Embryonic facial prominence (tissue), 1 donor: ENCODE results near the gene SMPX.

Experiments
- DNase-seq: peaks from one replicate; pipeline ENCODE4 v3.0.0-alpha.2; 2016; ENCODE audit errors: extremely low spot score

The SMPX gene

DNA sequence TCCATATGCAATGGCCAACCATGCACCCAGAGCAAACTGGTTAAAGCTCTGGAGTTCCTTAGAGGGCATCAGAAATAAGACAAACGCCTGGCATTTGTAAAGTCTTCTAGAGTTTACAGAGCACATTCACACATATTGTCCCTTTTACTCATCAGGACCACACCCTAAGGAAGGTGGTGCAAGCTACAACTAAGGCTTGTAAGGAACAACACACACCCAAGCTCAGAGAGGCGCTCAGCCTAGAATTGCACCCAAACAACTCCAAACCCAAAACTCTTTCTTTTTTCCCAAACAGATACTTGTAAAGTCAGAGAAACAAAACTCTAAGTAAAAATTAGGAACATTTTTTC is 46.1 kb downstream of the SMPX start:
- DNase-seq: no peak

DNA sequence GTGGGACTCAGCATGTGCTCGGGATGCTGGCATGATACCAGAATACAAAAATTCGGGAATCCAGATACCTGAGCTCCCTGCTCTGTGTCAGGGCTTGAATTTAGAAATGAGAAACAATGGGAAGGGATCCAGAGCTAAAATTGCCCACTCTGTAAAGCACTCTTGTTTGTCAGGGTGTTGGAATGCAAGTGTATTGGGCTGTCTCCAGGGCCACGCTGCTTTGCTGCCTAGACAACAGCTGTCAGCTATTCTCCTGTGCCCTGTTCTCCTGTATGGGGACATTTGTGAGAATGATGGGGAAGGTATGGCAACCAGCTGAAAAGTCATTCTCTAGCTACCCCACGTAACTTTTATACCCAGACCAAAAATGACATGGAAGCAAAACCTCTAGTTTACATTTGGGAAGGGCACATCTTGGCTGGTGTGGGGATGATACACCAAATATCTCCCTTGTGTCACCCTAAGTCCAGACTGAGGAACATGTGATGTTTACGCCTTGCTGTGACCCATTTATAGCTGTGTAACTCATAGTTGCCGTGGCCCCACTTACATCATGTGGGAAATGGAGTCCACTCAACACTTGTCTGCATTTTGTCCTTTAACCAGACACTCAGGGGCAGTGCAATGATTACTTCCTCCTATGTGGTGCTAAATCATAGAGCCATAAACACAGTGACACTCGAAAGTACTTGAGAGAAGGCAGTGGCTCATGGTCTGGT is 46.6 kb downstream of the SMPX start:
- DNase-seq: no peak

DNA sequence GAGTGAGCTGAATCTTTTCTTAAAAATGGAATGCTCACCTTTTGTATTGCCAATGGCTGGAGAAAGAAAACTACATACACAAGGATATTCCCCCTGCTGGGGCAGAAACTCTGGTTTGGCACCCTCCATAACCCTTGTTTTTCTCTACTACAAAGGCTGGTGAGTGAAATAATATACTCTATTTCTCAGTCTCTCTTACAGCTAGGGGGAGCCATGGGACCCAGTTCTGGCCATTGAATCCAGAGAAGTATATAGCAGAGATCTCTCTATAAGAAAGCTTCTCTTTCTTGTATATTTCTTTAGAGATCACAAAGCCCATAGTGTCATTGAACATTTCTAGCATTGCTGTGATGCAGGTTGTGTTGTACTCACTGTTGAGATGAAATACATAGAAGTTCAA is 49.8 kb downstream of the SMPX start:
- no peak for DNase-seq

DNA sequence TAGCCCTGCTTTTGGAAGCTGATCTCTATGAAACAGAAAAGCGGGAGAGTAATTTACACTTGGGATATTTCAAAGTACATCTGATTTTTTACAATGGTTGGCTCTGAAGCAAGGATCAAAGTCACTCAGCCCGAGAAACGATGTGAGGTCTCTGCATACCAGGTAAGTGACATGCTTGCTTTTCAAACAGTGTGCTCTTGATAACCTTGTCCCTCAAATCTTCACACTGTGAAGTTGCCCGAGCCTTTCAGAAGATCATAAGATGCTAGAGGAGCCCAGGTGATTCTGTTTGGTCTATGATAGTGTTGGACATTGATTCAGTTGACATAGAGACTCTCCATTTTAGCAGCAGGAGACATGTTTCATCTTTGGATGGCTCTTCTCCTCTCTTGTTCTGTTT is 52.7 kb downstream of the SMPX start:
- DNase-seq: no peak

DNA sequence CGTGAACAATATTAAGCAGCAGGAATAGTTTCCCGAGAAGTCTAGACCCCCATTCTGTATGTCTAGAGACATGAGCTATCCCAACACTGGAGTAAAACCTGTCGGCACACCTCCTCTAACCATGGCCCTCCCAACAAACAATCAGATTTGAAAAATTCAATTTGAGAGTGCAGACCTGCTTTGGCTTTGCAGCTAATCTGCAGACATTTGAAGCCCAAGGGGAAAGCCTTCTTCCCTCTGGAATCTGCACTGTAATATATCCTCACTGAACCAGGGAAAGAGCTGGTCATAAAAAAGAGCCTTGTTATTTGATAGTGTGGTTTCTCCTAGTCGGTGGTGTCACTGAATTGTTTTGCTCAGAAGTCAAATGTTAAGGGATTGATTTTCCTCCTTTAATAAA is 55.2 kb downstream of the SMPX start:
- no peak for DNase-seq

DNA sequence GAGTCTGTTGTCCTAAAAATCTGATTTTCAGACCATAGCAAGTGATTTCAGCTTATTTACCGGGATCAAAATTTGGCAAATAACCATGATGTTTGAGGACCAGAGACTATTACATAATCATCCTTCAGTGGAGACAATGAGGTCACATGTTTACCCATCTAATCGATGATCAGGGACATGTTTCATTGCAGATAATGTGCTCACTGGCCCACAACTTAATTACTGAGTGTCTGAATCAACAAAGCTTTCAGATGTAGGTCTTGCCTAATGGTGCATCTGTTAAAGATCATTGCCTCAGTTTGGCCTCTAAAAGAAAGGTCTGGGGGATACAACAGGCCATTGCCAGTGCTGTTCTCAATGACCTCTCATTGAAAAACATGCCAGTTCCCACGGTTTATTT is 56.9 kb downstream of the SMPX start:
- DNase-seq: no peak

DNA sequence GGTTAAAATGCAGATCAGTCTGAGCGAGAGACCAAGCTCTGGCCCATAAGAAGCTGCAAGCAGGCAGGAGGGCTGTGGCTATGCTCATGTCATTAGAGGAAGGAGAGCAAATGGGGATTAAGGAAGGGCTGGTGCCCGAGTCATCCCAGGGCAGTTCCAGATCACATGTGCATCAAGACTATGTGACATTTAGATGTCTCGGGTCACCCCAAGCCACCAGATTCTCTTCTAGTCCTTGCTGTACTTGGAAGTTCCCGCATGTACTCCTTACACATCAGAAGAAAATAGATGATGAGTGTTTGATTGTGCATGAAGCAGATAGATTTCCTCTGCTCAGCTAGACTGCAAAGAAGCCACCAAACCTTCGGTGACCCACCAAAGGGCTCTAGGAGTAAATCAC is 57.6 kb downstream of the SMPX start:
- no peak for DNase-seq

DNA sequence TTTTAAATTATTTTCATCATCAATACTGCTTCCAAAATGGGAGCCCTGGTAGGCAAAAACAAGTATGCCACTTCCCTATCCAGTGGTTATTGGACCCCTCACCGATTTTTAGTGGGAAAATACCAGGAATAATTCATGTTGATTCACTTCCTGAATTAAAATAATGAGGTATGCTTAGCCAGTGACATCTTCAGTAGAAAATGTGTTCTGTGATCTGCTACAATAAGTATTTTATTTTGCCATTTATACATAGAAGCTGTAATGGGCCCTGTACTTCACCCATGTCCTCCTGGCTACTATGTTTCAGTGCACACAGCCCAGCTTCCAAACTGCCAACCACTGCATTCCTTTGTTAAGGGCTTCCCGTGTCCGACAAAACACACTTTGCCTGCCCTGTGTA is 58.8 kb downstream of the SMPX start:
- DNase-seq: no peak

DNA sequence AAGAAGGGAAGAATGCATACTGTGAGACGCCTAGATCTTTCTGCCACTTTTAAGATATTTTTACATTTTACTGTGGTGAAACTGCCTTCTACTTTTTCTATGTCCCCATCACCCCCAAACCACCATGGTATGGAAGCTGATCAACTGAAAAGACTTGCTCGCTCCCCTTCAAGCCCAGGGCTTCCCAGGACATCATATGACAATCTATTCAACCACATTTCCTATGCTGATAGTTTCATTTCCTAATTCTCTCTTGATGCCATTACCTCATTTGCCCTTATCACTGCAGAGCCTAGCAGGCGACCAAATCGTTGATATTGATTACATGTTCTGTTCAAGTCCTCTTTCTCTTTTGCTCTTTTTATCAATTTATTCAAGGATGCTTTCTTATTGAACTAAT is 59.6 kb downstream of the SMPX start:
- no peak for DNase-seq

DNA sequence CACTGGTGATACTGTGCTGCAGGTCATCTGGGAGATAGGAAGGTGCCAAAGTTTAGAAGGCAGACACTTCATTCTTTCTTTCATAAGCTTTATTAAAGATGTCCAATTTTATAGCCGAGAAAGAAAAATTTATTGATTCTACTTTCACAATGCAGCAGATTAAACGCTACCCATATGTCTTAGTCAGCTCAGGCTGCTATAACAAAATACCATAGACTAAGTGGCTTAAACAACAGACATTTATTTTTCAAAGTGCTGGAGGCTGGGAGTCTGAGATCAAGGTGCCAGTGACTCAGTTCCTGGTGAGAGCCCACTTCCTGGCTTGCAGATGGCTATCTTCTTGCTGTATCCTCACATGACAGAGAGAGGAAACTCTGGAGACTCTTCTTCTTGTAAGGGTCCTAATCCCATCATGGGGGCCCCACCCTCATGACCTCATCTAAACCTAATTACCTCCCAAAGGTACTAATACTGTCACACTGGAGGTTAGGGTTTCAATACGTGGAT is 66.4 kb downstream of the SMPX start:
- DNase-seq: no peak

DNA sequence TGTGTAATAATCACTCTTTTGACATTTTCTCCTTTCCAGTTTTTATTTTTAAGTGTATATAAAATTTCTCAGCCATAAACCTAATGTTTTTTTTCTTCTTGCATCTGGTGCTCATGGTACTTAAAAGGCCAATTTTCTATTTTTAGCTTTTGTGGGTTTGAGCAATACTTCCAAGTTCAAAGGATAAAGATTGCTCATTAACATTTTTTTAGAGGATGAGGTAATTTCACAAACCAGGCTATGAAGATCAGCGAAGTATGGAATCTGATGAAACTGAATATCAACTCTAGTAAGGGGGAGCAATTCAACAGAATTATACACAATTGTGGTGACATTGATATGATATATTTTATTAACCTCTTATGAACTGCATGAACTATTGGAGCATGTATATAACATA is 74.0 kb downstream of the SMPX start:
- DNase-seq: no peak

DNA sequence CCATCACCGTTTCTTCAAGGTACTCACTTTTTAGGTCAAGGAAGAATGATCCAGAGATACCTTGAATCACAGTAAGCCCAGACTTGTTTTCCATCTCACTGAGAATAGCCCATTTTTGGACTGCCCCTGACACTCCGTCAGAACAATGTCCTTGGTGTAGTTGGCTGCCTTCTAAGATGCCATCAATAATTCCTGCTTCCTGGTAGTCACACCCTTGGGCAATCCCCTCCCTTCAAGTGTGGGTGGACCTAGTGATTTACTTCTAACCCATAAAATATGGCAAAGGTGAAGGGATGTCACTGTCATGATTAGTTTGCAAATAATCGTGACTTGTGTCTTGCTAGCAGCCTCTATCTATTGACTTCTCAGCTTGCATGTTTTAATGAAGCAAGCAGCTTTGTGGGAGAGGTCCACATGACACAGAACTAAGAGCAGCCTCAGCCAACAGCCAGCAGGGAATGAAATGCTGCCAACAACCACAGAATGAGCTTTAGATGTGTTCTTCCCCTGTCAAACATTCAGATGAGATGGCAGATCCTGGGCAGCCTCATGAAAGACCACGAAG is 79.8 kb downstream of the SMPX start:
- DNase-seq: no peak

DNA sequence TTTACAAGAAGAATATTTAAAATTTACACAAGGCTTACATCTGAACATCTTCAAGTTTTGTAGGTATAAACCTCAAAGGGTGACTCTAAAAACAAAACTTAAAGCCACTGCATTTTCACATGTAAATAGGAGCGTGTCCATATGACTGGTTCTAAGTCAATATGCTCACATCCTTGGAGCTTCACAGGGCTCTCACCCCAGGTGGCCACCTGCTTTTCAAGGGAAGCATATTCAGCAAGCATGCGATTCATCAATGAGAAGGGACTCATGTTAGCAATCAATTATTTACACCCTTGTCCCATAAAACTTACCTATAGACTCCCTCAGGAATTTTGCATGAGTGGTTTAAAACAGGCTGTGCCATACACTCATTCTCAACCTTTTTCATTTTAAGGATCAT is 82.0 kb downstream of the SMPX start:
- no peak for DNase-seq

DNA sequence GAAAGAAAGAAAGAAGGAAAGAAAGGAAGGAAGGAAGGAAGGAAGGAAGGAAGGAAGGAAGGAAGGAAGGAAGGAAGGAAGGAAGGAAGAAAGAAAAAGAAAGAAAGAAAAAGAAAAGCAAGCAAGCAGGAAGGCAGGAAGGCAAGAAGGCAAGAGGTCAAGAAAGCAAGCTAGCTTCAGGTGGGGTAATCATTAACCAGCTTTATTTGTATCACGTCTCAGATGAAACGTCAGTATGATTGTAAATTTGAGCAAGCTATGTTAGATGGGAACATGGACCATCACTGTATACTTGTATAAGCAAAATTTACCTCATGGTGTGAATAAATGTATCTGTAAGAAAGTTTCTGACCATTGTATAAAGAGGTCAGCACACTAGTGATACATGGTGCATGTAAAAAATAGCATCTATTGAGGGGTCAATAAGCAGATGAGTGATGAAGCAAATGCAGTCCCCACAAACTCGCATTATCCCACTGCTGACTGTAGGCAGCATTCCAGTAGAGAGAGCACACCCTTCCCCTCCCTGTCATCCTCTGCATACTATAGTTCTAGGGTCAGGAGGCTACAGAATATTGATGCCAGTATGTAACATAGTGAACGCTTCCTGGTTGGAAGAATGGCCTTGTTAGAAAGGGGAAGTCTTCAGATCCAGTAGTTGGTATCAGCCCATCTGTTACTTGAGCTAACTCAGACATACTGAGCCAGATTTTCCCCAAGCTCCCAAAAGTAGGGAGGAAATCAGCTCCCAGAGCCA is 83.3 kb downstream of the SMPX start:
- no peak for DNase-seq

DNA sequence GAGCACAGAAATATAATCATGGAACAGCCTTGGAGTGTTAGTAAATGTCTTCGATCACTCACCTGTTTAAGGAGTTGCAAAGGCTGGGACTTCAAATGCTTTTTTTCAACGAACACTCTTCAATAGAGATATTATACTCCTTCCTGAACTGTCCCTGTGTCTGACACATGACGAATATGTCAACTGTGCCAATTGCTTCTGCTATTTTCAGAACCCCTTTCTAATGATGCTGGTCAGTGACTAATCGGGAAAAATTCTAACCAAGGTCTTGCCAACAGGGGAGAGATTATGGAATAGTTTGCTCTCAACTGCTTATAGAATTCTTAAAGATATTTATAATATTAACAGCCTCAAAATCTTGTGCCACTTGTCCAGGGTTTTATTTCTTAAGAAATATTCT is 91.2 kb downstream of the SMPX start:
- DNase-seq: no peak

DNA sequence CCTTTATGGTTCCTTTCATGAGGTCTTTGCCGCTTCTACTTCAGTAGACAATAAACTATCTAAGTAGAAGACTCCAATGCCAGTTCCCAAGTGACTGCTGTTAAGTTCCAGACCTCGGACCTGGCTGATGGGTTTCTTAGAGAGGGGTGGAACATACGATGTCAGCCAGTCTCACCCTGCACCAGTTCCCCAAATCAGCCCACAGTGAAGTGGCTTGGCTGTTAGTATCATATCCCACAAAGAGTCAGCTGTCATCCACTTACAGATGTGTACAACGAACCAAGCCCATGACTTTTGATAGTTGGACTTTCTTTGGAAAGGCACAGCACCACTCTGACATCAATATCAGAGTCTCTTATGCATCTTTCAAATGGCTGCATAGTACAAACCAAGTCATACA is 91.7 kb downstream of the SMPX start:
- no peak for DNase-seq

DNA sequence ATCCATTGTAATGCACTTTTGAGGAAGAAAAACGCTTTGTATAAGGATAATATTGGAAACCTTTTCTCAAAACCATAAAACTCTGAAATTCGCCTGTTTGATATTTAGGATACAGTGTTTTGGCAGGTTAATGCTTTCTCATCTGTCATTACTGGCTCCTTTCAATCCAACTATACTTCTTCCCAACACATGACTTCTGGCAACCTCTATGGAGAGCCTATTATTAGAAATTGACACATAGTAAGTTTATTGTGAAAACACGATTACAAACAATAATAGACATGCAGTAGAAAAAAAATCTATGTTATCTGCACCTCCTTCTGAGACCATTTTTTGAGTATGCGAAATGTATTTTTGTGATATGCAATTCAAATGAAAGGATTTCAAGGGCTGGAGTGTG is 95.2 kb downstream of the SMPX start:
- no peak for DNase-seq

DNA sequence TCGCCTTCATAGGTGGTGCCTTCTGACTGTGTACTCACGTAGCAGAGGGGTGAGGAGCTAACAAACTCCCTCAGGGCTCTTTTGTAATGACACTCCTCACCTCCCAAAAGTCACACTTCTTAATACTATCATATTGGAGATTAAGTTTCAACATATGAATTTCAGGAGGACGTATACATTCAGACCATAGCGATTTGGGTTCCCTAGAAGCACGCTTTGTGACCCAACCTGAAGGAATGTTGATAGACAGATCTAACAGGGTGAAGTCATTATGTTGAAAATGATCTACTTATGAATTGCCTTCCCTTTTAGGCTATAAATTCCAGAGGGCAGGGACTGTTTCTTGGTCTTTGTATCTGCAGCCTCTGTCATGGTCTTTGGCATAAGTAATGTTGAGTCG is 96.6 kb downstream of the SMPX start:
- no peak for DNase-seq

DNA sequence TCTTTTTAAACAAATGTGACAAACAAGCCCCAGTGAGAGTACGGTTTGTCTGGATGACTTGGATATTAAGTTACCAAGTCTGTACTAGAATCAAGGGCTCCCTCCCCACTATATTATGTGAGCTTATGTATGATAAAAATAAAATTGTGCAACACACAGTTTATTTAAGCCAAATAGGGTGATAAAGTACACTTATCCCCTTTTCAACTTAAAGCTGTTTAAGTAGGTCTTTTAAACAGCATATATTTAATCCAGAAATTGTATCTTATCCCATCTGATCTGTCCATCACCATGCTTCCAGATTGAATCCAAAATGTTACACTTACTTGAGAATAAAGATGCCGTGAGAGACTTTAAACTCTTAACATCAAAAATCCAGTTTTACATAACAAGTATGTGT is 97.8 kb downstream of the SMPX start:
- DNase-seq: no peak

DNA sequence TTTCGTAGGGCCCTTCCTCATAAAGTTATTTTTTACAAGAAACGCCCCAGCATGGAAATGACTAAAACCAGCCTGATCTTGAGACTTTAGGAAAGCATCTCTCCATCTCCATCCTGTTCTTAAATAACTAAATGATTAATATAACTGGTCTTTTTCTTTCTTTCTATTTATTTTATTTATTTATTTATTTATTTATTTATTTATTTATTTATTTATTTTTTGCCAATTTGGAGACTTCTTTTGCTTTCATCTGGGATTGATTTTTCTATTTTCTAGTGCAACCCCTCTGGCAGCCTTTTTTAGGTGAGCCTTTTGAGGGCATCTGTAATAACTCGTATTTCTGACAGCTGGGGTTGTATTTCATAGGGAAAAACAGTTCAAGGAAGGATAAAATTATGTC is 98.6 kb downstream of the SMPX start:
- DNase-seq: no peak

DNA sequence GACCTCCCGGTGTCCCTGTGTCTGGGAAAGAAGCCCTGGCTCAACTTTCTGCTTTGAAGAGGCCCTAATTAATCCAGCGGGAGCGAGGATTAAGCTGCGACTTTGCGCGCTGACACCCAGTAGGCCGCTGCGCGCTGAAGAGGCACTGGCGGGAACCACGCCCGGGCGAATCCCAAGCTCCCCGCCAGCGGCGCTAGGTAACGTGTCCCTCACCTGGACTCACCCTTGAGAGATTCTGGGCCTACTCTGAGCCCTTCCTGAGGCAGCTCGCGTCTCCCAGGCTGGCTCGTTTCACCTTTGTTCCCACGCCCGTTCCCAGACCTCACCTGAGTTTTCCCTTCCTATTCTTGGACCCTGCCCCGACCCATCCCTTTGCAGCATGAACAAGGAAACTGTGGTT is 99.2 kb downstream of the SMPX start:
- no peak for DNase-seq

DNA sequence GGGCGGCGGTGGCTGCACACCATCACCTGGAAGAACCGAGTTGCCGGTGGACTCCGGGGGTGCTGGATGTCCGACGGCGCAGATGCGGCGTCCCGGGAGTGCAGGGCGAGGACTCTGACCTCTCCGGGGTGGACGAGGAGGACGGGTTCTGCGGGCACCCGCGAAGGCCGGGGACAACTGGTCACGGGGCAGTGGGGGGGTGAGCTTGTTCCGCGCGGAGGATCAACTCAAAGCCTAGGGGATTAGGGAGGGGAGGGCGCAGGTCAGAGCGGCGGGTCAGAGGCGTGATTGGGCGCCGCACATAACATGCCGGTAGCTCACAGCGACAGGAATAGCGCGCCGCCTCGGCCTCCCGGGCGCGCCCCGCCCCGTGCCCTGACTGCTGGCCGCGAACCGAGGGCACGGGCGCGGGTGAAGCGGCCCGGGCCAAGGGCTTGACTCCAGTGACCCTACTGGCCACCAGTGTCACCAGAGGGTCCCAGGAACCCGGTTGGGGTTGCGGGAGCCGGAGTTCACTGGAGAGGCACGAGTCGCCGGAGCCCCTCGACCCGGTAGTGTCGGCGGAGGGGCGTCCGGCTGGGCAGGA is 99.7 kb downstream of the SMPX start, which contains the start of gene KLHL34:
Gene KLHL34 (minus strand): TSS at position 179 of the 586 bp plus-strand sequence. CDS start 542 bp downstream, outside the sequence.
- no peak for DNase-seq
